ENCODE data around the gene KCNIP1.

DNA sequence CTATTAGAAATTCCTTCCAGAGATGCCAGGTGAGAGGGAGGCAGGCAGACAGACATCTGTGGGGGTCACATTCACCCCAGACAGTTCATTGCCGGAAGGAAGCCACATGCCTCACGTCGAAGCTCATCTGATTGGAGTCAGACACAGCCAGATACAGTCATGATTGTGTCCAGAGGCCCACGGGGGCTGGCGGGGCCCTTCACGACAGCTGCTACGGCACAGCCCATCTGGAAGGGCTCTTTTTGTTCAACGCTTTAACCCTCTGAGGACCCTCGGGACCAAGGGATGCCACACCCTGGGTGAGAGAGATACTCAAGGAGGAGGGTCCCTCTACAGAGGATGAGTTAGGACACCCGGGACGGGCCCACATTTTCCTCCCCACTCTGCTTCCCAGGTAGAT, 247.8 kb downstream of the KCNIP1 start:
- no peak for TF ChIP-seq EZH2 (IDR thresholded peaks at IDR 0.05; ENCODE audit: low read length)
- TF ChIP-seq, protein P1, sequence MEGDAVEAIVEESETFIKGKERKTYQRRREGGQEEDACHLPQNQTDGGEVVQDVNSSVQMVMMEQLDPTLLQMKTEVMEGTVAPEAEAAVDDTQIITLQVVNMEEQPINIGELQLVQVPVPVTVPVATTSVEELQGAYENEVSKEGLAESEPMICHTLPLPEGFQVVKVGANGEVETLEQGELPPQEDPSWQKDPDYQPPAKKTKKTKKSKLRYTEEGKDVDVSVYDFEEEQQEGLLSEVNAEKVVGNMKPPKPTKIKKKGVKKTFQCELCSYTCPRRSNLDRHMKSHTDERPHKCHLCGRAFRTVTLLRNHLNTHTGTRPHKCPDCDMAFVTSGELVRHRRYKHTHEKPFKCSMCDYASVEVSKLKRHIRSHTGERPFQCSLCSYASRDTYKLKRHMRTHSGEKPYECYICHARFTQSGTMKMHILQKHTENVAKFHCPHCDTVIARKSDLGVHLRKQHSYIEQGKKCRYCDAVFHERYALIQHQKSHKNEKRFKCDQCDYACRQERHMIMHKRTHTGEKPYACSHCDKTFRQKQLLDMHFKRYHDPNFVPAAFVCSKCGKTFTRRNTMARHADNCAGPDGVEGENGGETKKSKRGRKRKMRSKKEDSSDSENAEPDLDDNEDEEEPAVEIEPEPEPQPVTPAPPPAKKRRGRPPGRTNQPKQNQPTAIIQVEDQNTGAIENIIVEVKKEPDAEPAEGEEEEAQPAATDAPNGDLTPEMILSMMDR (optimal IDR thresholded peaks at IDR 0.05 in 1 of 3, IDR thresholded peaks at IDR 0.05 in 1 of 3, conservative IDR thresholded peaks at IDR 0.05 in 1 of 3; ENCODE audit: extremely low read depth in 1 of 3, insufficient read depth in 2 of 3, low read length in 3 of 3), result no peak

Data from keratinocyte (primary cell).